NK-92 treated with Interleukin-12 subunit alpha and Interleukin-12 subunit beta, amount 100 ng/mL, for 24 hours (cell line): ENCODE results near the gene CLNK.

Experiments
- DNase-seq: peaks from one replicate; lab custom pipeline; 2025; lab: John Stamatoyannopoulos, UW

The CLNK gene

DNA sequence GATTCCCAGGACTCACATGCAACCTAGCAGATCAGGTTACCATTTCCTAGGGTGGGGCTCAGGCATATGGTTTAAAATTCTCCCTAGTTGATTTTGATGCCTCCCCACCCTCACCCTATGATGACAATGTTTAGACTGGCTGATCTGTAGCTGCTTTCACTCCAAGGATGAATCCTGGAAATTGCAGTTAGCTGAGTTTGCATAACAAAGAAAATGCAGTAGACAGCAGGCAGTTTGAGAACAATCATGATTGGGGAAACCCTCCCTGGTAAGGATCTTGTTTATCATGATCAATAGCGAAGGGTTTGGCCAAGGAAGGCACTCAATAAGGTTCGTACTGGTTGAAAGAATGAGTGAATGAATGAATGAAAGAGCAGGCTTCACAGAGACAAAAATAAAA lies 229.4 kb downstream of the CLNK start:
- DNase-seq: no peak

DNA sequence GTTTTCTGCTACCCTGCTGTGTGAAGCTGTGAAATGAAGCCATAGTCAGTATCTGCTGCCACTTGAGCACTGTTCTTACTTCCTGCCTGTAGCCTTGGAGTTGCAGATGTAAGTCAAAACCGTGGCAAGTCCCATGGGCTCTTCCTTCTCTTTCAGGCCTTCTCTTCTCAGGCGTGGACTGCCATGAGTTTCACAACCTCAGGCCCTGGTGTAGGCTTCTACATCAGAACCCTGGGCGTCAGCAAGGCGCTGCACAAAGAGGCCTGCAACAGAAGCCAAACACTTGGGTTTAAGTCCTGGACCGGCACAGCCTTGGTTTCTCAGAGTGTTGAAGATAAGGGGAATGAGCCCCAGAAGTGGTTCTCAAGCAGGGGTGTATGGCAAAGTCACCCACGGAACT lies 229.8 kb downstream of the CLNK start:
- no peak for DNase-seq

DNA sequence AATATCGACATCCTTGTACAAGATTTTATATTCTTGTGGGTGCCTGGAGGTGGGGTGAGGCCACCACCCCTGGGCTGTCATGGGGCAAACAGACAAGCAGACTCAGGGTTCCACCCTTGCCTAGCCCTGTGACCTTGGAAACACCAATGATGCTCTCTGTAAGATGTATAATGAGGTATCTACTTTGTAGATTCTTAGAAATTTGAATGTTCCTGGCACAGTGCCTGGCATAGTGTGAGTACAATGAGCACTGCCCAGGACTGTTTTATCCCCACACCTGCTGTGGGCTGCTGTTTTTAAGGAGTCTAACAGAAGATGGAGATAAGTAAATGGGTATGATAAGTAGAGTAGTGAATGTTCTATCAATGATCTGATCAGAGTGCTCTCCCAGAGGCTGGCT lies 230.4 kb downstream of the CLNK start:
- no peak for DNase-seq

DNA sequence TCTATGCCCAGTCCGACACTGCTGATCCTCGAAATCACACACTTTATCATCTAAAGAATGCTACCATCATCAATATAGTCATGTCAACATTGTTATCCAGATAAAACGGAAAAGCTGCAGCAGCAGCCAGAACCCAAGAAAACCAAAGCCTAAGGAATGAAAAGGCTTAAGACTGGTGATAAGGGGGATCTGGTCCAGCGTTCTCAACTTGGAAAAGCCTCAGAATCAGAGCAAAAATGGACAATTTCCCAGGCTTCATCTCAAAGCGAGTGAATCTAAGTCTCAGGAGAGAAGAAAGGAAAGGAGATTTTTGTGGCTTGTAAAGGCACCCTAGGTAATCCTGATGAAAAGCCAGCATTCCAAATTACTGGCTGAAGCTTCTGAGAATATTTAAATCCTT lies 235.6 kb downstream of the CLNK start:
- DNase-seq: no peak

DNA sequence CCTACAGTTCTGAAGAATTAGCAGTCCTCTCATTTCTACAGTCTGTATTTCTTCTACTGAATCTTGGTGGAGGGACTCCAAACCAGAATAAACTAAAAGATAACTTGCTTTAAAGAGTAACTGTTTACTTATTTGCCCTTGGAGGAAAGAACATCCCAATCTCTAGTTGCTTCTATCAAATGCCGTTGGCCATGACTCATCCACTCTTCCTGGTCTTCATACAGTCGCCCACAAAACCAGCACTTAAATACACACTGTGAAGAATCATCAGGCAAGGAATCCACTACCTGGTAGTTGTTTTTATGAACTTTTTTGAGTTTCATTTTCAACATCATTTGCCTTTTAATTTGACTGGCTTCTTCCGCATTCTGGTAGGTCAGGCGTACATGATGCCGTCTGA lies 241.6 kb downstream of the CLNK start:
- DNase-seq: no peak

DNA sequence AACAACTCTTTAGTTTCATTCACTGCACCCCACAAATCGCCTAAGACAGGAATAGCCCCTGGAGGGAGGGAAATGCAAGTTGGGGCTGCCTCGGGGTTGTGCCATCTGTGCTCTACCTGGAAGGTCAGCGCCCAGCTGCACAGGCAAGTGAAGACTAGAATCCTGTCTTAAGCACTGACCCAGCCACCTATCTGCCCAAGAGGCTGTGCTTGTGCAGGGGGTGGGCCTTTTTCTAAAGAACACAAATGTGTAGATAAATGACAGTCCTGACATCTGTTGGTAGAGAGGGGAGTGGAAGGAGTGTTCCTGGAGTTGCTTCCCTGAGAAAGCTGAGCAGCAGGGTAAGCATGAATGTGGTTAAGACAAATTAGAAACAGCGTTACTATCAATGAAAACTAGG lies 243.1 kb downstream of the CLNK start:
- no peak for DNase-seq

DNA sequence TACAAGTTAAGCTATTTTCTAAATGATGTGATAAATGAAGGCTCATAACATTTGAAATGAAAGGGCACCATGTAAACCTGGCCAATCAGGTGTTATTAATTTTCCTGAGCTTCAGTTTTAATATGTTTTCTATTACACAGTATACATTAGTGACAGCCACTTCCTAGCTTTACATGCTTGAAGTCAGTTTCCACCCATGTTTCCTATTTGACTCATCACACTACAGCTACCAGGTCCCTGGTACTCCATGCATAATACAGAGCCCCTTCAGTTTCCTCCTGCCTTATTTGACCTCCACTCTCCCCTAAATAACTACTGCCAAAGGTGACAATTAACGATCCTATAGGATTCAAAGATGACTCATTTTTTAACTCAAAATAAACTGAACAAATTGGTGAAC lies 245.6 kb downstream of the CLNK start:
- DNase-seq: no peak

DNA sequence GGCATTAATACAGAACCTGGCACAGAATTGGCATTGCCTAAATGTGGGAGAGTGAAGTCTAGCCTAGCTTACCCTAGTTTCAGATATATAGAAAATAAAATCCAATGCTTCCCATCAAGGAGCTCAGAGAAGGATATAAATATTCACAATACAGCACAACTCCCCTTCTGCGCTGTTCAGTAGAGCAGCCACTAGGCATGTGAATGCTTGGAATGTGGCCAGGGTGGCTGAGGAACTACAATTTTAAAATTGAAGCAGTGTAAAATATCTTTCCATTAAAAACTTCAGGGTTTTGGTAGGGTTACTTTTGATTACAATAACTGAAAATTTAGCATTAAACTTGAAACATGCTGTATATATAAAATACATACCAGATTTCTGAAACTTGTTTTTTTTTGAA lies 246.8 kb downstream of the CLNK start:
- DNase-seq: no peak
